Measurements from ENCODE around the gene CACNA1C. TPM values are rescaled to one million over a fixed set of nuclear protein-coding genes. Genes with fewer than 3 reads are reported as not detected.
A peak's percentile ranks its signal among the peaks of the same experiment; 100 is the strongest.

Gene CACNA1C
- total RNA-seq, 1 donor from 2014 or later, result 7.3 TPM

- no peak overlapping the region for H3K9ac ChIP-seq (ENCODE audit: low read depth in 1 of 3, low read length in 3 of 3)
- peaks cover under 1 to 3% (median 3%) of the 10 kb centered on the region in 3 donors for H3K9me3 ChIP-seq (ENCODE audit: control insufficient read depth in 3 of 3, low read length in 3 of 3)
- no peak overlapping the region for H3K4me3 ChIP-seq (ENCODE audit: low read length in 3 of 3)
- H3K36me3 ChIP-seq (ENCODE audit: control insufficient read depth in 3 of 3, insufficient read depth in 3 of 3, low read length in 3 of 3), result no peaks in the 10 kb centered on the region
- peaks cover 3 to 8% (median 8%) of the 10 kb centered on the region in 3 donors for H3K27me3 ChIP-seq (ENCODE audit: control insufficient read depth in 3 of 3, insufficient read depth in 3 of 3, low read length in 3 of 3)
- H3K4me1 ChIP-seq (ENCODE audit: control insufficient read depth in 3 of 3, insufficient read depth in 3 of 3, low read length in 3 of 3), result peaks cover 0 to 6% (median 2%) of the 10 kb centered on the region in 3 donors
- H3K27ac ChIP-seq (ENCODE audit: low read depth, low read length), result no peak overlapping the region
Observed at GRCh38 chr12:2171672-2172426, 119.1 kb downstream of the CACNA1C start.

- H3K4me3 ChIP-seq (ENCODE audit: low read length in 3 of 3), result no peak overlapping the region
- H3K9me3 ChIP-seq (ENCODE audit: control insufficient read depth in 3 of 3, low read length in 3 of 3), result no peaks in the 10 kb centered on the region
- H3K36me3 ChIP-seq (ENCODE audit: control insufficient read depth in 3 of 3, insufficient read depth in 3 of 3, low read length in 3 of 3), result no peaks in the 10 kb centered on the region
- peaks cover 3 to 10% (median 8%) of the 10 kb centered on the region in 3 donors for H3K27me3 ChIP-seq (ENCODE audit: control insufficient read depth in 3 of 3, insufficient read depth in 3 of 3, low read length in 3 of 3)
- H3K9ac ChIP-seq (ENCODE audit: low read depth in 1 of 3, low read length in 3 of 3), result no peak overlapping the region
- peaks cover 0 to 6% (median 2%) of the 10 kb centered on the region in 3 donors for H3K4me1 ChIP-seq (ENCODE audit: control insufficient read depth in 3 of 3, insufficient read depth in 3 of 3, low read length in 3 of 3)
- no peak overlapping the region for H3K27ac ChIP-seq (ENCODE audit: low read depth, low read length)
Observed at GRCh38 chr12:2172491-2173214, 119.9 kb downstream of the CACNA1C start.

DNA sequence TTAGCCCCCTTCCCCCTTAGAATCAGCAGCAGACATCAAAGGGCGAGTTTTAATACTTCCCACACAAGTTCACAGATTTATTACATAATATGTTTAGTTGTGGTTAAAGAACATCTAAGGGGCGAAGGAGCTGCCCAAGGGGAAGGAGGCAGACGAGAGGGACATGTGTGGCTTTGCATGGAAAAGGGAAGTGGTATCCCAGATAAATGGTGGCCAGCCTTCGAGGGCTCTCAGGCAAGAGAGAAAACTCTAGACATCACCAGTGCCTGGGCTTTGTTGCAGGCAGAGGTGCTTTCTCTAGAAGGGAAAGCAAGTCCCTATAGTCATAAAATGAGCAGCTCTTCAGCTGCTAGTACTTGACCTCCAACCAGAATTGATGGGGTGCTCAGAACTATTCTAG is 121.2 kb downstream of the CACNA1C start:
- Histone ChIP-seq H3K4me1 (ENCODE audit: control insufficient read depth in 3 of 3, insufficient read depth in 3 of 3, low read length in 3 of 3) (peaks cover 0 to 6% (median 2%) of the 10 kb centered on the region in 3 donors), H3K36me3 (ENCODE audit: control insufficient read depth in 3 of 3, insufficient read depth in 3 of 3, low read length in 3 of 3) (no peaks in the 10 kb centered on the region), H3K9ac (ENCODE audit: low read depth in 1 of 3, low read length in 3 of 3) (no peak overlapping the region), H3K9me3 (ENCODE audit: control insufficient read depth in 3 of 3, low read length in 3 of 3) (no peaks in the 10 kb centered on the region), H3K27ac (ENCODE audit: low read depth, low read length) (no peak overlapping the region), H3K4me3 (ENCODE audit: low read length in 3 of 3) (no peak overlapping the region), H3K27me3 (ENCODE audit: control insufficient read depth in 3 of 3, insufficient read depth in 3 of 3, low read length in 3 of 3) (peaks cover 3 to 12% (median 8%) of the 10 kb centered on the region in 3 donors)

DNA sequence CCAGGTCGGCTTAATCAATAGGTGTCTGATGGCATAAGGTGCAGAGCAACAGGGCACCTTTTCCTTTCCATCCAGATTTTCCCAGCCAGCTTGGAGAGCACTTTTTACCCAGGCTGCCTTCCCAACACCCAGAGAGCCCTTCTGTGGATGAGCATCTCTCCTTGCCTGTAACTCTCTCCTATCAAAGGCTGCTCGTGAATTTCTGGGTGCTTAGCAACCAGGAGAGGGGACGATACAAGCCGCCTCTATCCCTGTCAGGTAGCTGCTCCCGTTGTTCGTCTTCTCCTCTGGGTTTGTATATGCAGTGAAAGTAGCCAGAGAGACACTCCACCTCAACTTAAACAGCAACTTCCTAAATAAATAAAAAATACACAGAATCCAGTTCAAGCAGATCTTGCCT is 124.2 kb downstream of the CACNA1C start:
- Histone ChIP-seq H3K4me1 (ENCODE audit: control insufficient read depth in 3 of 3, insufficient read depth in 3 of 3, low read length in 3 of 3) (peaks cover 5 to 6% (median 5%) of the 10 kb centered on the region in 3 donors), H3K9ac (ENCODE audit: low read depth in 1 of 3, low read length in 3 of 3) (no peak overlapping the region), H3K9me3 (ENCODE audit: control insufficient read depth in 3 of 3, low read length in 3 of 3) (no peaks in the 10 kb centered on the region), H3K27me3 (ENCODE audit: control insufficient read depth in 3 of 3, insufficient read depth in 3 of 3, low read length in 3 of 3) (peaks cover 3 to 14% (median 8%) of the 10 kb centered on the region in 3 donors), H3K4me3 (ENCODE audit: low read length in 3 of 3) (no peak overlapping the region), H3K27ac (ENCODE audit: low read depth, low read length) (no peak overlapping the region), H3K36me3 (ENCODE audit: control insufficient read depth in 3 of 3, insufficient read depth in 3 of 3, low read length in 3 of 3) (no peaks in the 10 kb centered on the region)

- H3K9me3 ChIP-seq (ENCODE audit: control insufficient read depth in 3 of 3, low read length in 3 of 3), result no peaks in the 10 kb centered on the region
- no peak overlapping the region for H3K4me3 ChIP-seq (ENCODE audit: low read length in 3 of 3)
- peaks cover 5 to 6% (median 5%) of the 10 kb centered on the region in 3 donors for H3K4me1 ChIP-seq (ENCODE audit: control insufficient read depth in 3 of 3, insufficient read depth in 3 of 3, low read length in 3 of 3)
- H3K27me3 ChIP-seq (ENCODE audit: control insufficient read depth in 3 of 3, insufficient read depth in 3 of 3, low read length in 3 of 3), result peaks cover 3 to 17% (median 6%) of the 10 kb centered on the region in 3 donors
- no peak overlapping the region for H3K27ac ChIP-seq (ENCODE audit: low read depth, low read length)
- H3K36me3 ChIP-seq (ENCODE audit: control insufficient read depth in 3 of 3, insufficient read depth in 3 of 3, low read length in 3 of 3), result no peaks in the 10 kb centered on the region
- no peak overlapping the region for H3K9ac ChIP-seq (ENCODE audit: low read depth in 1 of 3, low read length in 3 of 3)
Observed at GRCh38 chr12:2177751-2178150, 125.0 kb downstream of the CACNA1C start.

- H3K4me1 ChIP-seq (ENCODE audit: control insufficient read depth in 3 of 3, insufficient read depth in 3 of 3, low read length in 3 of 3), result peaks cover 6 to 7% (median 6%) of the 10 kb centered on the region in 3 donors
- H3K9ac ChIP-seq (ENCODE audit: low read depth in 1 of 3, low read length in 3 of 3), result no peak overlapping the region
- H3K4me3 ChIP-seq (ENCODE audit: low read length in 3 of 3), result no peak overlapping the region
- no peaks in the 10 kb centered on the region for H3K9me3 ChIP-seq (ENCODE audit: control insufficient read depth in 3 of 3, low read length in 3 of 3)
- H3K27ac ChIP-seq (ENCODE audit: low read depth, low read length), result no peak overlapping the region
- H3K27me3 ChIP-seq (ENCODE audit: control insufficient read depth in 3 of 3, insufficient read depth in 3 of 3, low read length in 3 of 3), result peaks cover 0 to 24% (median 5%) of the 10 kb centered on the region in 3 donors
- no peaks in the 10 kb centered on the region for H3K36me3 ChIP-seq (ENCODE audit: control insufficient read depth in 3 of 3, insufficient read depth in 3 of 3, low read length in 3 of 3)
Observed at GRCh38 chr12:2179058-2179457, 126.3 kb downstream of the CACNA1C start.

DNA sequence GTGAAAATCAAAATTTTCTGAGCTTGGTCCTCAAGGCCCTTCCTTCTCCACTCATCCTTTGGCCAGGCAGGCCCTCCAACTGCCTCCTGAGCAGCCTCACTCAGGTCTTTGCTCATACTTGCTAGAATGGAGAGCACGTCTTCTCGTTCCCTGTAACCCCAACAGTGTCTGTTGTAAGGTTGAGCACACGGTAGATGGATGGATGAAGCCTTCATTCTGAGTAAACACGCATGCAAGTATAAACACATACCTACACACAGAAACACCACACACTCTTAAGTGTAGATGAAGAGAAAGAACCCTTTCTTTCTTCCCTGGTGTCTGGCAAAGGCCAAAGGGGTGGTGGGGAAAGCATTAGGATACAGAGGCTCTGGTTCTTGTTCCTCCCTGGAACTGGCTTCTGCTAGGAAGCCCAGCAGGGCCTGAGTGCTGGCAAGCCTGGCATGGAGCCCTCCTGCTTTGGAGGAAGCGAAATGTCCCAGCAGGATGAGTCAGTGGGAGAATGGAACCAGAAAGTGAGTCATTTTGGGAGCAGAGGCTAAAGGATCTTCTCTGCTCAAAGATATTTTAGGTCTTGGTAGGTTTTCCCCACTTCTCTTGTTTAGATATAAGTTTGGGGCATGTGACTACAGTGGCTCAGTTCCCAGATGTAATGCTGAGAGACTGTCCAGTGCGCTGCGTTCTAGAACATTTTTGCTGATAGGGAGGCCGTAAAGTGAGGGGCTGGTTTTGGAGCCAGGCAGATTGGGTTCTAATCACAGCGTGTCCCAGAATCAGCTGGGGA is 127.4 kb downstream of the CACNA1C start:
- Histone ChIP-seq H3K9me3 (ENCODE audit: control insufficient read depth in 3 of 3, low read length in 3 of 3) (no peaks in the 10 kb centered on the region), H3K27ac (ENCODE audit: low read depth, low read length) (peak overlapping the region; percentile 1), H3K9ac (ENCODE audit: low read depth in 1 of 3, low read length in 3 of 3) (no peak overlapping the region), H3K36me3 (ENCODE audit: control insufficient read depth in 3 of 3, insufficient read depth in 3 of 3, low read length in 3 of 3) (no peaks in the 10 kb centered on the region), H3K4me3 (ENCODE audit: low read length in 3 of 3) (no peak overlapping the region), H3K27me3 (ENCODE audit: control insufficient read depth in 3 of 3, insufficient read depth in 3 of 3, low read length in 3 of 3) (peaks cover 0 to 28% (median 8%) of the 10 kb centered on the region in 3 donors), H3K4me1 (ENCODE audit: control insufficient read depth in 3 of 3, insufficient read depth in 3 of 3, low read length in 3 of 3) (peaks cover 6 to 12% (median 6%) of the 10 kb centered on the region in 3 donors)

GRCh38 chr12:2180737-2181082 is 127.9 kb downstream of the CACNA1C start:
- peaks cover 0 to 30% (median 11%) of the 10 kb centered on the region in 3 donors for H3K27me3 ChIP-seq (ENCODE audit: control insufficient read depth in 3 of 3, insufficient read depth in 3 of 3, low read length in 3 of 3)
- no peak overlapping the region for H3K9ac ChIP-seq (ENCODE audit: low read depth in 1 of 3, low read length in 3 of 3)
- H3K36me3 ChIP-seq (ENCODE audit: control insufficient read depth in 3 of 3, insufficient read depth in 3 of 3, low read length in 3 of 3), result no peaks in the 10 kb centered on the region
- H3K9me3 ChIP-seq (ENCODE audit: control insufficient read depth in 3 of 3, low read length in 3 of 3), result peaks cover 0 to 2% (median 0%) of the 10 kb centered on the region in 3 donors
- no peak overlapping the region for H3K27ac ChIP-seq (ENCODE audit: low read depth, low read length)
- peaks cover 6 to 12% (median 6%) of the 10 kb centered on the region in 3 donors for H3K4me1 ChIP-seq (ENCODE audit: control insufficient read depth in 3 of 3, insufficient read depth in 3 of 3, low read length in 3 of 3)
- H3K4me3 ChIP-seq (ENCODE audit: low read length in 3 of 3), result no peak overlapping the region

GRCh38 chr12:2183556-2184541 is 131.1 kb downstream of the CACNA1C start:
- Histone ChIP-seq H3K27me3 (ENCODE audit: control insufficient read depth in 3 of 3, insufficient read depth in 3 of 3, low read length in 3 of 3) (peaks cover 3 to 29% (median 15%) of the 10 kb centered on the region in 3 donors), H3K9ac (ENCODE audit: low read depth in 1 of 3, low read length in 3 of 3) (peak overlapping the region in 1 of 3 donors; percentile 16), H3K36me3 (ENCODE audit: control insufficient read depth in 3 of 3, insufficient read depth in 3 of 3, low read length in 3 of 3) (no peaks in the 10 kb centered on the region), H3K4me1 (ENCODE audit: control insufficient read depth in 3 of 3, insufficient read depth in 3 of 3, low read length in 3 of 3) (peaks cover 6 to 12% (median 6%) of the 10 kb centered on the region in 3 donors), H3K9me3 (ENCODE audit: control insufficient read depth in 3 of 3, low read length in 3 of 3) (peaks cover 0 to 2% (median 0%) of the 10 kb centered on the region in 3 donors), H3K4me3 (ENCODE audit: low read length in 3 of 3) (no peak overlapping the region), H3K27ac (ENCODE audit: low read depth, low read length) (no peak overlapping the region)

Measured in skeletal muscle tissue (tissue), 4 donors.